Measurements from ENCODE around the gene HSPH1.
"Not testable (repeated sequence)": the region's sequence is repeated elsewhere in the genome, so short reads cannot be mapped to it uniquely, and the experiment has no call there.

The HSPH1 gene

GRCh38 chr13:31131470-31131961 lies 30.2 kb downstream of the HSPH1 start:
- no peak for DNase-seq (ENCODE audit: low read depth)

- DNase-seq (ENCODE audit: low read depth): no peak
Measured at GRCh38 chr13:31129419-31129818, 32.3 kb downstream of the HSPH1 start.

DNA sequence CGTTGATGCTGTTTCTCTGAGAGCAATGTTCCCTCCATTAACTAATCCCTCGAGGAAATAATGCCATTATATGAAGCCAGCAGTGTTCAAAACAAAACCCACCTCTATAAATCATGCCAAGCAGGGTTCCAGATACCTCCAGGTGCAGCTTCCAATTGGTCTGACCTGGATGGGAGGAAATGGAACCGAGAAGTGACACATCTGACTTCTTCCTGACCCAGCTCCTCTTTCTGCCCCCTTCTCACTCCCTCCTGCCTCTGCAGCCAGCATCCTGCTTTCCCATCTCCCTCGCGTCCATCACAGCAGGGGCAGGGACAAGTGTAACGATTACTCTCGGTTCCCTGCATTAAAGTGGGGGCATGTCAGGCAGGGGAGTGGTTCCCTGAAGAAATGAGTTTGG lies 37.5 kb downstream of the HSPH1 start:
- no peak for DNase-seq (ENCODE audit: low read depth)

DNA sequence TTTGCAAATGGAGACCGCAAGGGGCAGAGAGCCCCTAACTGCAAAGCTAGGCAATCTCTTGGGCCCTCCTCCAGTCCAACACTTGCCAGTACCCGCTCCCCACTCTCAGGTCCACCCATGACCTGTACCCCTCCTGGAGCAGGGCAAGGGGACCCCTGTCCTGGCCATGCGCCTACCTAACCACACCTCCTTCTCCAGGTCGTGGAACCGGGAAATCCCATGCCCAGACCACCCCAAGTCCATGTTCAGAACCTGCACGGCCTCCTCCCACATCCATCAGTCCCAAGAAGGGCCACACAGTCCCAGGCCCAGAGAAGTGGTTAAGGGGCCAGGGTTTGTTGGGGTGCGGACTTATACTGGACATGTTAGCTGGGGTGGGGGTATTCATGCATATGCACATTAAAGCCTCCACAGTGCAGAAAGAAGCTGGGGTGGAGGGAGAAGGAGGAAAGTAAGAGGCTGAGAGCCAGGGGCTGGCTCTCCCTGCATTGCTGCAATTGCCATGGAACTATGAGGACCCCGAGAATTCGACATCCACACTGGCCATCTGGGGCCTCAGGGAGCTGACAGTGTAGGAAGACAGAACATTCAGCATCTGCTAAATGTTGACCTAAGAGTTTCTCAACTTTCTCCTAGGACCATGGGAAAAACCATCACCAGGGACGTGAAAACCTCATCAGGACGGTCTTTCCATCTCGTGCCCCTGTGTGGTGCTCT lies 39.0 kb downstream of the HSPH1 start:
- DNase-seq (ENCODE audit: low read depth): no peak

GRCh38 chr13:31122143-31122542 lies 39.6 kb downstream of the HSPH1 start:
- no peak for DNase-seq (ENCODE audit: low read depth)

DNA sequence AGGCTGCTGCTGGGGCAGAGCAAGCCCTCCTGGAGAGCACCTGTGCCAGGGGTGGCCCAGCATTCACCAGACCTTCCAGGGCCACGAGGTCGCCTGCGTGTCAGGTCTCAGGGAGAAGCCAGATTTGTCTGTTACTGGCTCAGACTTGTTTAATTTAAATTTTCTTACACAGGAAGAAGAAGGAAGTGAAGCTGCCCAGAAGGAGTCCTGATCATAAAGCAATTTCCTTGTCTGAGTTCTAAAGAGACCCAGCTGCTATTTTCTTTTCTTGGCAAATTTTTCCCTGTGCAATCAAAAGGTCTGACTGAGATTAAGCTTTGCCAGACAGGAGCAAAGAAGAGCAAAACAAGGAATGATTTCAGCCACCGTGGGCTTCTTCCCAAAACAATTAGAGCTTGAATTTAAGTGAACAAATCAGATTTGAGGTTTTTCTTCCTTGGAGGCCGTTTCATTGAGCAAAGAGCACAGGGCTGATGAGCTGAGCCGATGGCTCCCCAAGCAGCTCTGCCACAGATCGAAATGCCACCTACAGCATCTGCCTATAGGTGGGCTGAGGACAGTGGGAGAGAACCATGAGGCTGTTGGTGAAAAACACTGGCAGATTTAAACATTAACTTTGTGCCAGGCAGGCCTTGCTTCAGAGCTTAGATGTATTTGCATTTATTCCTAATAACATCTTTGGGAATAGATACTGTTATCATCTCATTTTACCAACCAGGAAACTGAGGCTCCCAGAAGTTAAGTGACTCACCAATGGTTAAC lies 40.1 kb downstream of the HSPH1 start:
- no peak for DNase-seq (ENCODE audit: low read depth)

- no peak for DNase-seq (ENCODE audit: low read depth)
Measured at GRCh38 chr13:31119966-31120700, 41.6 kb downstream of the HSPH1 start.

GRCh38 chr13:31119526-31119925 lies 42.2 kb downstream of the HSPH1 start:
- DNase-seq (ENCODE audit: low read depth): no peak

DNA sequence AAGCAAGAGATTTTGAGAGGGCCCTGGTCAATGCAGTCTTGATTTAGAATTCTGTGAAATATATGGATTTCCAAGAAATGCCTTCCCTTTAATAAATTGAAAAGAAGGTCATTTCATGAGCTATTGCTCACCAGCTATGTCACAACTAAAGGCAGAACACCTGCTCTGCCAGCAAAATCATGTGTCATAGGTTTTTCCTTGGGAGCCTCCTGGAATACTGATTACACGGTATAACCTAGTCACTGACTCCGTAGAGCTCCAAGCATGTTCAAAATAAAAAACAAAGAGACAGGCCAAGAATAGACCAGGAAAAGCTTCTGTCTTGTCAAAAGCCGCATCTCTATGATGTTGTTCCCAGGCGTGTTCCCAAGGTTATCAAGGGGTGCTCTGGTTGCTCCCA lies 45.5 kb downstream of the HSPH1 start:
- DNase-seq (ENCODE audit: low read depth): no peak

DNA sequence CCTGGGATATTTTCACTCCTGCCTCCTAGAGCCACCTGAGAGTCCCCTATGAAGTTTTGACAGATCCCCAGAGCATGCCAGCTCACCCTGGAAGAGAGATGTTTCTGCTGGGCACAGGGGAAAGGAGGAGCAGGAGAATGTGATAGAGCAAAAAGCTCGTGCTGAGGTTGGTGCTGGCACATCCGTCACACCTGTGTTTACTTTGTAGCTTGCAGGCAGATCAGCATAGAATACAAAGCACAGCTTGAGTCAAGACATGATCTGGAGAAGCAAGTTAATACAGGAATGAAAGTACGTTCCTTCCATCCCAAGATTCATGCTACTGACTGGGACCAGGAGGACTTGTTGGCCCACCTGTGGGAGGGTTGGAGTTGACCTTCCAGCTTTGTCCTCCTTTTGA lies 46.1 kb downstream of the HSPH1 start:
- no peak for DNase-seq (ENCODE audit: low read depth)

GRCh38 chr13:31114641-31115040 lies 47.1 kb downstream of the HSPH1 start:
- no peak for DNase-seq (ENCODE audit: low read depth)

GRCh38 chr13:31111136-31111535 lies 50.6 kb downstream of the HSPH1 start:
- DNase-seq (ENCODE audit: low read depth): no peak

GRCh38 chr13:31110617-31111016 lies 51.1 kb downstream of the HSPH1 start:
- DNase-seq (ENCODE audit: low read depth): no peak

- no peak for DNase-seq (ENCODE audit: low read depth)
Measured at GRCh38 chr13:31110169-31110568, 51.5 kb downstream of the HSPH1 start.

GRCh38 chr13:31107109-31107508 lies 54.6 kb downstream of the HSPH1 start:
- no peak for DNase-seq (ENCODE audit: low read depth)

- no peak for DNase-seq (ENCODE audit: low read depth)
Measured at GRCh38 chr13:31105856-31106255, 55.8 kb downstream of the HSPH1 start.

- DNase-seq (ENCODE audit: low read depth): no peak
Measured at GRCh38 chr13:31105020-31105795, 56.5 kb downstream of the HSPH1 start.

- no peak for DNase-seq (ENCODE audit: low read depth)
Measured at GRCh38 chr13:31102905-31103304, 58.8 kb downstream of the HSPH1 start.

DNA sequence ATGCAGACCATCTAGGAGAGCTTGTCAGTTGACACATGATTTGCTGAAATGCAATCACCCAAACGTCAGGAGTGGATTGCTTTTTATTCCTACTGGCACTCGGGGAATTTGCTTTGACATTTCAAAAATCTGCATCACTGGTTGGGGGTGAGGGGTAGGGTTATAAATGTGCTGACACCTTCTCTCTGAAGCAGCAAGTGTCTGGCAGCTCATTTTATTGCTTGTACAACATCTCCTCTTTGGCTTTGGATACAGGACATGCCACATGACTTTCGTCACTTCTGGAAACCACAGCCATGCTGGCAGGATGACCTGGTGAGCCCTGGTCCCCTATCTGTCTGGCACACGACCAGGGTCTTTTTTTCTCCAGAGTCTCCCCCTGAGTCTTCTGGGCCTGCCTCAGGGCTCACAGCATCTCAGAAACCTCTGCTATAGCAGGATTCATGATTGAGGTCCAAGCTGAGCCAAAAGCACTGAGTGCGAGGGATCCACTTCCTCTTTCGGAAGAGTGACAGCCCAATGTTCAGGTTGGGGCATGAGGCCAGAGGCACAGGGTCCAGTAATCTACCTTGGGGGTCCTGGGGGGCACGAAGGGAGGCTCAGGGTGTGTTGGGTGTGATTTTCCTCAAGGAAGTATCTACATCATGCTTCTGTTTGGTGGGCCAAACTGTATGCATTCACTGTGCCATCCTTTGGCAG lies 60.1 kb downstream of the HSPH1 start:
- DNase-seq (ENCODE audit: low read depth): no peak

GRCh38 chr13:31100721-31101120 lies 61.0 kb downstream of the HSPH1 start:
- no peak for DNase-seq (ENCODE audit: low read depth)

DNA sequence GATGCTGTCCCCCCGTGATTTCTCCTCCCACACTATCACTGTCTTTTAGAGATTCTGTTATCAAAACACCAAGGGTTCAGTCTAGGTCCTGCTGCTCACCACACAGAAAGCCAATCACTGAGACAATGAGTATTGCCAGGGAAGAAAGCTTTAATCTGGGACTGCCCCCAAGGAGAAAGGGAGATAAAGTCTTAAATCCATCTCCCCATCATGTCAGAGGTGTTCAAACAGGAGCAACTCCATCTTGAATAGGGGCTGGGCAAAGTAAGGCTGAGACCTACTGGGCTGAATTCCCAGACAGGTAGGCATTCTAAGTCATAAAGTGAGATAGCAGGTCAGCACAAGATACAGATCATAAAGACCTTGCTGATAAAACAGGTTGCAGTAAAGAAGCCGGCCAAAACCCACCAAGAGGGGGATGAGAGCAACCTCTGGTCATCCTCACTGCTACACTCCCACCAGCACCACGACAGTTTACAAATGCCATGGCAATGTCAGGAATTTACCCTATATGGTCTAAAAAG lies 63.7 kb downstream of the HSPH1 start:
- not testable (repeated sequence) for DNase-seq (ENCODE audit: low read depth)
